ENCODE data around the gene CBX6.

GRCh38 chr22:38881997-38882879 is 10.2 kb upstream of the CBX6 start:
- TF ChIP-seq CREB5 (CRISPR knock-in tag; IDR thresholded peaks at IDR 0.05; ENCODE audit: low read depth), result no peak
- no peak for TF ChIP-seq ZFP3 (CRISPR knock-in tag; IDR thresholded peaks at IDR 0.05)
- TF ChIP-seq ZNF70 (CRISPR knock-in tag; IDR thresholded peaks at IDR 0.05), result no peak
- no peak for TF ChIP-seq OSR1 (CRISPR knock-in tag; IDR thresholded peaks at IDR 0.05)
- no peak for TF ChIP-seq ZNF8 (CRISPR knock-in tag; IDR thresholded peaks at IDR 0.05)
- no peak for TF ChIP-seq ZC3H10 (CRISPR knock-in tag; IDR thresholded peaks at IDR 0.05)
- TF ChIP-seq GLIS3 (CRISPR knock-in tag; IDR thresholded peaks at IDR 0.05), result no peak
- TF ChIP-seq TCF4 (CRISPR knock-in tag; IDR thresholded peaks at IDR 0.05; ENCODE audit: borderline replicate concordance), result no peak
- no peak for TF ChIP-seq BACH2 (CRISPR knock-in tag; IDR thresholded peaks at IDR 0.05; ENCODE audit: borderline replicate concordance)
- no peak for TF ChIP-seq CSRNP3 (CRISPR knock-in tag; IDR thresholded peaks at IDR 0.05)
- no peak for TF ChIP-seq ISL1 (CRISPR knock-in tag; IDR thresholded peaks at IDR 0.05)
